HG03108 (cell line): ENCODE measurements around the gene DVL2.

Experiments used
- ATAC-seq: cut with Tn5 transposase; IDR thresholded peaks from one replicate; pipeline ENCODE4 v1.9.1; 2021; ENCODE audit warnings: moderate library complexity; ENCODE audit not compliant: unreplicated experiment

DVL2 gene

GRCh38 chr17:7219812-7220592 lies 14.3 kb downstream of the DVL2 start, which contains the start of the genes ACADVL and DLG4:
ACADVL (plus strand) TSS chr17:7219938; CDS start chr17:7219985, 47 bp downstream.
DLG4 (minus strand) TSS chr17:7219836.
- ATAC-seq: peak; percentile 53

- no peak for ATAC-seq
Observed at GRCh38 chr17:7219229-7219811, 15.0 kb downstream of the DVL2 start.

- ATAC-seq: no peak
Observed at GRCh38 chr17:7218758-7219157, 15.6 kb downstream of the DVL2 start.

- no peak for ATAC-seq
Observed at GRCh38 chr17:7218166-7218565, 16.2 kb downstream of the DVL2 start.

GRCh38 chr17:7217113-7217987 lies 17.0 kb downstream of the DVL2 start:
- no peak for ATAC-seq

GRCh38 chr17:7216242-7217112 lies 17.8 kb downstream of the DVL2 start:
- ATAC-seq: no peak

GRCh38 chr17:7215652-7216180 lies 18.6 kb downstream of the DVL2 start:
- ATAC-seq: no peak

GRCh38 chr17:7215136-7215638 lies 19.1 kb downstream of the DVL2 start:
- ATAC-seq: no peak

GRCh38 chr17:7214300-7215135 lies 19.8 kb downstream of the DVL2 start:
- peak; percentile 68 for ATAC-seq

GRCh38 chr17:7213895-7214299 lies 20.4 kb downstream of the DVL2 start:
- peak; percentile 4 for ATAC-seq

- no peak for ATAC-seq
Observed at GRCh38 chr17:7211491-7212273, 22.6 kb downstream of the DVL2 start.

- no peak for ATAC-seq
Observed at GRCh38 chr17:7208754-7209460, 25.4 kb downstream of the DVL2 start.

GRCh38 chr17:7208027-7208571 lies 26.2 kb downstream of the DVL2 start:
- no peak for ATAC-seq

- no peak for ATAC-seq
Observed at GRCh38 chr17:7207120-7208001, 27.0 kb downstream of the DVL2 start.

GRCh38 chr17:7205561-7205960 lies 28.8 kb downstream of the DVL2 start:
- ATAC-seq: no peak

- peak; percentile 71 for ATAC-seq
Observed at GRCh38 chr17:7204828-7205461, 29.4 kb downstream of the DVL2 start.
